HG02623 (cell line): ENCODE data around the gene PSG3.
"Not testable (repeated sequence)": the region's sequence is repeated elsewhere in the genome, so short reads cannot be mapped to it uniquely, and the experiment has no call there.

Experiments
- ATAC-seq: cut with Tn5 transposase; IDR thresholded peaks from one replicate; pipeline ENCODE4 v1.9.1; 2021; ENCODE audit warnings: moderate library complexity; ENCODE audit not compliant: unreplicated experiment

PSG3 gene

GRCh38 chr19:42695811-42696503, 44.3 kb downstream of the PSG3 start:
- no peak for ATAC-seq

- ATAC-seq, result no peak
These were observed 46.4 kb downstream of the PSG3 start for GRCh38 chr19:42693760-42694350.

- ATAC-seq, result no peak
These were observed 56.3 kb downstream of the PSG3 start for GRCh38 chr19:42683917-42684513.

GRCh38 chr19:42676326-42676725, 64.0 kb downstream of the PSG3 start:
- not testable (repeated sequence) for ATAC-seq

GRCh38 chr19:42674549-42674948, 65.7 kb downstream of the PSG3 start:
- not testable (repeated sequence) for ATAC-seq
